A549 (cell line): ENCODE results near the gene CLIP2. TPM values are rescaled to one million over a fixed set of nuclear protein-coding genes. Genes with fewer than 3 reads are reported as not detected.

Experiments
- ATAC-seq, 2 experiments: fragments of 200-7000 bp in 1 of 2; fragments of >200 bp in 1 of 2; cut with Nextera tagmentation in 1 of 2; cut with Tn5 transposase in 1 of 2; 3 replicates each; pipeline versions ENCODE4 v1.8.0 to v1.9.1; 2018 to 2020; ENCODE audit warnings: mild to moderate bottlenecking in 1 of 2, moderate library complexity in 1 of 2
- CTCF ChIA-PET: fragments of 300-600 bp; sonication (Branson Sonifier 250); formaldehyde crosslinking; extraction: SDS; loops from one replicate; lab custom pipeline; 2021; ENCODE audit warnings: antibody characterized with exemption, inconsistent platforms; lab: Yijun Ruan, JAX
- POLR2A ChIA-PET: fragments of 350-600 bp; formaldehyde crosslinking; extraction: SDS; loops from one replicate; lab custom pipeline; 2021; ENCODE audit warnings: antibody characterized with exemption, inconsistent platforms; lab: Yijun Ruan, JAX
- DNase-seq, 2 experiments: peaks; one replicate each; pipeline versions ENCODE4 v3.0.0 to v3.0.0-alpha.2; 2011 to 2016; ENCODE audit warnings: low read depth in 1 of 2, low spot score in 1 of 2
- FAIRE-seq: peaks from 2 replicates; lab custom pipeline; 2011; peaks lifted over from hg19 to GRCh38; lab: Jason Lieb, UNC
- H3K27ac ChIP-seq, 2 experiments: fragments of >200 bp; sonication (Bioruptor Twin); formaldehyde crosslinking; 3 replicates each; pipeline ENCODE4 v1.5.1; 2016 to 2017
- H3K4me1 ChIP-seq: fragments of >200 bp; sonication (Bioruptor Twin); formaldehyde crosslinking; 3 replicates; pipeline ENCODE4 v1.6.1; 2016
- H3K4me2 ChIP-seq: fragments of >200 bp; sonication (Bioruptor Twin); formaldehyde crosslinking; 3 replicates; pipeline ENCODE4 v1.6.1; 2016
- H3K4me3 ChIP-seq: fragments of >200 bp; sonication (Bioruptor Twin); formaldehyde crosslinking; 3 replicates; pipeline ENCODE4 v1.5.1; 2016
- H3K9me3 ChIP-seq: fragments of >200 bp; sonication (Bioruptor Twin); formaldehyde crosslinking; 3 replicates; pipeline ENCODE4 v1.6.1; 2016
- BHLHE40 ChIP-seq: IDR thresholded peaks from 2 replicates; pipeline ENCODE4 v1.6.1; 2012; ENCODE audit warnings: low read depth, low read length, inconsistent platforms
- CHD2 ChIP-seq: fragments of 150-350 bp; IDR thresholded peaks from 2 replicates; pipeline ENCODE4 v1.6.1; 2014; ENCODE audit warnings: low read length; ENCODE audit not compliant: partially characterized antibody
- FOSL2 ChIP-seq, 2 experiments: fragments of 450-650 bp in 1 of 2; fragments of >200 bp in 1 of 2; sonication (Bioruptor Twin) in 1 of 2; formaldehyde crosslinking; IDR thresholded peaks; 2 replicates each; pipeline versions ENCODE4 v1.5.0 to v1.6.1; 2016 to 2020; ENCODE audit warnings: mild to moderate bottlenecking in 1 of 2, moderate library complexity in 1 of 2
- HOXB13 ChIP-seq: fragments of 250-450 bp; sonication (Bioruptor Pico); IDR thresholded peaks from 2 replicates; pipeline ENCODE4 v1.5.0; 2020; ENCODE audit warnings: low read depth, mild to moderate bottlenecking, moderate library complexity
- JUN ChIP-seq, 2 experiments: fragments of >200 bp; sonication (Bioruptor Twin); formaldehyde crosslinking; IDR thresholded peaks; 2 replicates in 1 of 2; 3 replicates in 1 of 2; pipeline ENCODE4 v1.6.1; 2016 to 2017
- KDM1A ChIP-seq: fragments of 200-600 bp; sonication (generic); IDR thresholded peaks from 2 replicates; pipeline ENCODE4 v1.6.1; 2016; ENCODE audit warnings: low read depth, mild to moderate bottlenecking
- KDM5A ChIP-seq: fragments of 200-600 bp; sonication (generic); IDR thresholded peaks from 2 replicates; pipeline ENCODE4 v1.6.1; 2016; ENCODE audit warnings: antibody characterized with exemption, mild to moderate bottlenecking
- MYC ChIP-seq: IDR thresholded peaks from 2 replicates; pipeline ENCODE4 v1.6.1; 2012; ENCODE audit warnings: mild to moderate bottlenecking, inconsistent platforms, low read length, improper control_type of control experiment, borderline replicate concordance
- NR3C1 ChIP-seq: fragments of >200 bp; sonication (Bioruptor Twin); formaldehyde crosslinking; IDR thresholded peaks from 3 replicates; pipeline ENCODE4 v1.6.1; 2017
- PHF8 ChIP-seq: fragments of 200-600 bp; sonication (generic); IDR thresholded peaks from 2 replicates; pipeline ENCODE4 v1.6.1; 2016; ENCODE audit warnings: low read depth, mild to moderate bottlenecking, antibody characterized with exemption, moderate library complexity, borderline replicate concordance
- POLR2A ChIP-seq: IDR thresholded peaks from 2 replicates; pipeline ENCODE4 v1.6.1; 2012; ENCODE audit warnings: mild to moderate bottlenecking, low read length
- ZC3H11A ChIP-seq: fragments of 450-650 bp; IDR thresholded peaks from 2 replicates; pipeline ENCODE4 v1.6.1; 2014; ENCODE audit warnings: antibody characterized with exemption, mild to moderate bottlenecking
- WGBS: methylation state at CpG from one replicate; pipeline ENCODE4 v1.1.6; 2017; ENCODE audit errors: missing lambda C conversion rate; 5-methylcytosine and 5-hydroxymethylcytosine counted together
- polyA plus RNA-seq, 4 experiments: library from polyadenylated mRNA; depleted of rRNA in 3 of 4; stranded (reverse); fragments of >200 nt; fragmentation: RNase III in 1 of 4; extraction: RNeasy Plus Mini Kit Qiagen cat#74134 plus additional on column Dnase treatment in 1 of 4; gene quantifications; 2 replicates in 3 of 4; 3 replicates in 1 of 4; pipeline ENCODE4 v1.2.3, GENCODE V29; 2011 to 2017
- TF ChIP-seq, protein P1 (sequence below): IDR thresholded peaks from 2 replicates; pipeline ENCODE4 v1.6.1; 2012
- TF ChIP-seq, protein P2 (sequence below): IDR thresholded peaks from 2 replicates; pipeline ENCODE4 v1.6.1; 2012; ENCODE audit warnings: low read depth, borderline replicate concordance
- TF ChIP-seq, protein P3 (sequence below): fragments of 200-600 bp; sonication (generic); IDR thresholded peaks from 2 replicates; pipeline ENCODE4 v1.6.1; 2016; ENCODE audit warnings: antibody characterized with exemption, mild to moderate bottlenecking, moderate library complexity
- TF ChIP-seq, protein P4 (sequence below): fragments of 150-350 bp; IDR thresholded peaks from 2 replicates; pipeline ENCODE4 v1.6.1; 2014; ENCODE audit warnings: low read depth, mild to moderate bottlenecking, low read length
- TF ChIP-seq, protein P5 (sequence below): fragments of >200 bp; sonication (Bioruptor Twin); formaldehyde crosslinking; IDR thresholded peaks from 3 replicates; pipeline ENCODE4 v1.5.1; 2016
- TF ChIP-seq, protein P6 (sequence below): fragments of >200 bp; sonication (Bioruptor Twin); formaldehyde crosslinking; IDR thresholded peaks from 3 replicates; pipeline ENCODE4 v1.6.1; 2016
- TF ChIP-seq, protein P7 (sequence below): IDR thresholded peaks from 2 replicates; pipeline ENCODE4 v1.6.1; 2012

Gene CLIP2
- polyA plus RNA-seq, 2 of the 4 experiments (the other 2 are of a cell fraction) = 3.7 to 17.0 TPM

DNA sequence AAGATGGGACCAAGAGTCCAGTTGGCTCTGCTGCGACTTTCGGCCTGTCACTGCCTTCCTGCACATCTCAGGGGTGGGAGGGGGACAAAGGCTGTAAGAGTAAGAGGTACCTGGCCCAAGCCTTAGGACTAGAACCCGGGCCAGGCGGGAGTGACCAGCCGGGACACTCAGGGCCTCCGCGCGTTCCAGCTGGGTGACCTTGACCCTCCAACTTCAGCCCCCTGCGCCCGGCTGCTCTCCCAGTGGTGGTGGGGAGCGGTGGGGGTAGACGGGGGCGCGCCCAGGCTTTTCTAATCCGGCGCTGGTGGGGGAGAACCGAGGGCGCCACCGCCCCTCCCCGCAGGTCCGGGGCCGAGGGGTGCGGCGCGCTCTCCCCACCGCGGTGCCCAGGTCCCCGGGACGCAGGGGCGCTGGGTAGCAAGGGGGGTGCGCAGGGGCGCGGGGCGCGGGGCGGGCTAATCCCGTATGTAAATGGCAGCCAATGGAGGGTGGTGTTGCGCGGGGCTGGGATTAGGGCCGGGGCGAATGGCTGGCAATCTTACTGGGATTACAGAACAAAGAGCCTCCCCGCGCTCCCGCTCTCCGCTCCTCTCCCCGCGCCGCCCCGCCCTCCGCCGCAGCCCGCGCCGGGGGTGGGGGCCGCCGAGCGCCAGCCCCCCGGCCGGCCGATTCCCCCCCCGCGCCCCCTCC, 164.3 kb downstream of the CLIP2 start, which contains the start of gene GTF2IRD1:
GTF2IRD1 (plus strand) TSS at position 585 of the 690 bp plus-strand sequence. CDS start 54,175 bp downstream, outside the sequence.
- TF ChIP-seq NR3C1 (no peak), PHF8 (no peak), KDM5A (no peak), JUN (IDR thresholded peaks at IDR 0.05) (peak in 1 of 2 experiments; percentile 79; a peak in 3 of 5 replicates), FOSL2 (IDR thresholded peaks at IDR 0.05) (no peak), FOSL2 (CRISPR knock-in tag; IDR thresholded peaks at IDR 0.05) (no peak), BHLHE40 (no peak), POLR2A (0 out of 2 replicates have a peak, but pooled peaks have one; percentile 5), MYC (no peak), CHD2 (no peak), HOXB13 (CRISPR knock-in tag) (no peak), ZC3H11A (no peak), KDM1A (no peak)
- TF ChIP-seq, protein P1, sequence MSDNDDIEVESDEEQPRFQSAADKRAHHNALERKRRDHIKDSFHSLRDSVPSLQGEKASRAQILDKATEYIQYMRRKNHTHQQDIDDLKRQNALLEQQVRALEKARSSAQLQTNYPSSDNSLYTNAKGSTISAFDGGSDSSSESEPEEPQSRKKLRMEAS = 0 out of 2 replicates have a peak, but pooled peaks have one; percentile 13
- TF ChIP-seq, protein P2, sequence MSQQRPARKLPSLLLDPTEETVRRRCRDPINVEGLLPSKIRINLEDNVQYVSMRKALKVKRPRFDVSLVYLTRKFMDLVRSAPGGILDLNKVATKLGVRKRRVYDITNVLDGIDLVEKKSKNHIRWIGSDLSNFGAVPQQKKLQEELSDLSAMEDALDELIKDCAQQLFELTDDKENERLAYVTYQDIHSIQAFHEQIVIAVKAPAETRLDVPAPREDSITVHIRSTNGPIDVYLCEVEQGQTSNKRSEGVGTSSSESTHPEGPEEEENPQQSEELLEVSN = no peak
- TF ChIP-seq, protein P3, sequence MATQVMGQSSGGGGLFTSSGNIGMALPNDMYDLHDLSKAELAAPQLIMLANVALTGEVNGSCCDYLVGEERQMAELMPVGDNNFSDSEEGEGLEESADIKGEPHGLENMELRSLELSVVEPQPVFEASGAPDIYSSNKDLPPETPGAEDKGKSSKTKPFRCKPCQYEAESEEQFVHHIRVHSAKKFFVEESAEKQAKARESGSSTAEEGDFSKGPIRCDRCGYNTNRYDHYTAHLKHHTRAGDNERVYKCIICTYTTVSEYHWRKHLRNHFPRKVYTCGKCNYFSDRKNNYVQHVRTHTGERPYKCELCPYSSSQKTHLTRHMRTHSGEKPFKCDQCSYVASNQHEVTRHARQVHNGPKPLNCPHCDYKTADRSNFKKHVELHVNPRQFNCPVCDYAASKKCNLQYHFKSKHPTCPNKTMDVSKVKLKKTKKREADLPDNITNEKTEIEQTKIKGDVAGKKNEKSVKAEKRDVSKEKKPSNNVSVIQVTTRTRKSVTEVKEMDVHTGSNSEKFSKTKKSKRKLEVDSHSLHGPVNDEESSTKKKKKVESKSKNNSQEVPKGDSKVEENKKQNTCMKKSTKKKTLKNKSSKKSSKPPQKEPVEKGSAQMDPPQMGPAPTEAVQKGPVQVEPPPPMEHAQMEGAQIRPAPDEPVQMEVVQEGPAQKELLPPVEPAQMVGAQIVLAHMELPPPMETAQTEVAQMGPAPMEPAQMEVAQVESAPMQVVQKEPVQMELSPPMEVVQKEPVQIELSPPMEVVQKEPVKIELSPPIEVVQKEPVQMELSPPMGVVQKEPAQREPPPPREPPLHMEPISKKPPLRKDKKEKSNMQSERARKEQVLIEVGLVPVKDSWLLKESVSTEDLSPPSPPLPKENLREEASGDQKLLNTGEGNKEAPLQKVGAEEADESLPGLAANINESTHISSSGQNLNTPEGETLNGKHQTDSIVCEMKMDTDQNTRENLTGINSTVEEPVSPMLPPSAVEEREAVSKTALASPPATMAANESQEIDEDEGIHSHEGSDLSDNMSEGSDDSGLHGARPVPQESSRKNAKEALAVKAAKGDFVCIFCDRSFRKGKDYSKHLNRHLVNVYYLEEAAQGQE = no peak
- TF ChIP-seq, protein P4, sequence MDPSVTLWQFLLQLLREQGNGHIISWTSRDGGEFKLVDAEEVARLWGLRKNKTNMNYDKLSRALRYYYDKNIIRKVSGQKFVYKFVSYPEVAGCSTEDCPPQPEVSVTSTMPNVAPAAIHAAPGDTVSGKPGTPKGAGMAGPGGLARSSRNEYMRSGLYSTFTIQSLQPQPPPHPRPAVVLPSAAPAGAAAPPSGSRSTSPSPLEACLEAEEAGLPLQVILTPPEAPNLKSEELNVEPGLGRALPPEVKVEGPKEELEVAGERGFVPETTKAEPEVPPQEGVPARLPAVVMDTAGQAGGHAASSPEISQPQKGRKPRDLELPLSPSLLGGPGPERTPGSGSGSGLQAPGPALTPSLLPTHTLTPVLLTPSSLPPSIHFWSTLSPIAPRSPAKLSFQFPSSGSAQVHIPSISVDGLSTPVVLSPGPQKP = no peak
- TF ChIP-seq, protein P5, sequence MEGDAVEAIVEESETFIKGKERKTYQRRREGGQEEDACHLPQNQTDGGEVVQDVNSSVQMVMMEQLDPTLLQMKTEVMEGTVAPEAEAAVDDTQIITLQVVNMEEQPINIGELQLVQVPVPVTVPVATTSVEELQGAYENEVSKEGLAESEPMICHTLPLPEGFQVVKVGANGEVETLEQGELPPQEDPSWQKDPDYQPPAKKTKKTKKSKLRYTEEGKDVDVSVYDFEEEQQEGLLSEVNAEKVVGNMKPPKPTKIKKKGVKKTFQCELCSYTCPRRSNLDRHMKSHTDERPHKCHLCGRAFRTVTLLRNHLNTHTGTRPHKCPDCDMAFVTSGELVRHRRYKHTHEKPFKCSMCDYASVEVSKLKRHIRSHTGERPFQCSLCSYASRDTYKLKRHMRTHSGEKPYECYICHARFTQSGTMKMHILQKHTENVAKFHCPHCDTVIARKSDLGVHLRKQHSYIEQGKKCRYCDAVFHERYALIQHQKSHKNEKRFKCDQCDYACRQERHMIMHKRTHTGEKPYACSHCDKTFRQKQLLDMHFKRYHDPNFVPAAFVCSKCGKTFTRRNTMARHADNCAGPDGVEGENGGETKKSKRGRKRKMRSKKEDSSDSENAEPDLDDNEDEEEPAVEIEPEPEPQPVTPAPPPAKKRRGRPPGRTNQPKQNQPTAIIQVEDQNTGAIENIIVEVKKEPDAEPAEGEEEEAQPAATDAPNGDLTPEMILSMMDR = no peak
- TF ChIP-seq, protein P6, sequence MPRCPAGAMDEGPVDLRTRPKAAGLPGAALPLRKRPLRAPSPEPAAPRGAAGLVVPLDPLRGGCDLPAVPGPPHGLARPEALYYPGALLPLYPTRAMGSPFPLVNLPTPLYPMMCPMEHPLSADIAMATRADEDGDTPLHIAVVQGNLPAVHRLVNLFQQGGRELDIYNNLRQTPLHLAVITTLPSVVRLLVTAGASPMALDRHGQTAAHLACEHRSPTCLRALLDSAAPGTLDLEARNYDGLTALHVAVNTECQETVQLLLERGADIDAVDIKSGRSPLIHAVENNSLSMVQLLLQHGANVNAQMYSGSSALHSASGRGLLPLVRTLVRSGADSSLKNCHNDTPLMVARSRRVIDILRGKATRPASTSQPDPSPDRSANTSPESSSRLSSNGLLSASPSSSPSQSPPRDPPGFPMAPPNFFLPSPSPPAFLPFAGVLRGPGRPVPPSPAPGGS = 0 out of 3 replicates have a peak, but pooled peaks have one; percentile 20
- TF ChIP-seq, protein P7, sequence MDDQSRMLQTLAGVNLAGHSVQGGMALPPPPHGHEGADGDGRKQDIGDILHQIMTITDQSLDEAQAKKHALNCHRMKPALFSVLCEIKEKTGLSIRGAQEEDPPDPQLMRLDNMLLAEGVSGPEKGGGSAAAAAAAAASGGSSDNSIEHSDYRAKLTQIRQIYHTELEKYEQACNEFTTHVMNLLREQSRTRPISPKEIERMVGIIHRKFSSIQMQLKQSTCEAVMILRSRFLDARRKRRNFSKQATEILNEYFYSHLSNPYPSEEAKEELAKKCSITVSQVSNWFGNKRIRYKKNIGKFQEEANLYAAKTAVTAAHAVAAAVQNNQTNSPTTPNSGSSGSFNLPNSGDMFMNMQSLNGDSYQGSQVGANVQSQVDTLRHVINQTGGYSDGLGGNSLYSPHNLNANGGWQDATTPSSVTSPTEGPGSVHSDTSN = no peak
- peak within 1 kb of the TSS; percentile 92 for H3K4me3 ChIP-seq
- ChIA-PET CTCF (interaction anchor here (1.0 kb wide), 1 partner anchor 36 kb away, joined by 4 read pairs; no protein-coding TSS in a partner anchor), POLR2A (no interaction called here)
- H3K4me1 ChIP-seq = peaks cover 18% of the 10 kb centered on the region
- H3K4me2 ChIP-seq = peak within 1 kb of the TSS; percentile 99
- DNase-seq = peak; percentile 81 to 88
- H3K9me3 ChIP-seq = 0 out of 3 replicates have a peak, but pooled peaks cover 5% of the 10 kb centered on the region
- WGBS = 5% methylated on average over 10 of the region's 62 CpGs
- FAIRE-seq = no peak
- ATAC-seq = peak; percentile 87 to 88
- peak within 1 kb of the TSS; percentile 96 to 98 for H3K27ac ChIP-seq
